ENCODE results near the gene TBATA. TPM values are rescaled to one million over a fixed set of nuclear protein-coding genes. Genes with fewer than 3 reads are reported as not detected.

TBATA gene
- polyA plus RNA-seq, 1 of the 3 experiments (the other 2 are of a cell fraction) = not detected

GRCh38 chr10:70812814-70813213 lies 27.6 kb upstream of the TBATA start:
- DNase-seq = no peak
- peaks cover 4 to 5% of the 10 kb centered on the region in 2 experiments for H3K36me3 ChIP-seq (replicated peaks in 1 of 2; ENCODE audit: control insufficient read depth in 1 of 2, insufficient read depth in 2 of 2, low read length in 1 of 2)
- ChIA-PET CTCF (interaction anchor here (1.1 to 5.7 kb wide), 4 partner anchors 53 to 263 kb away, joined by 3 to 84 read pairs (median 12); no protein-coding TSS in a partner anchor), POLR2A (no interaction called here)
- H3K9me3 ChIP-seq = no peaks in the 10 kb centered on the region
- no peak overlapping the region for H3K27ac ChIP-seq (ENCODE audit: low read depth in 2 of 2, low read length in 1 of 2)
- H3K27me3 ChIP-seq (ENCODE audit: insufficient read depth) = no peaks in the 10 kb centered on the region
- H3K9ac ChIP-seq = no peak overlapping the region
- WGBS (ENCODE audit: low lambda C conversion rate) = 80% methylated on average over 4 of the region's 4 CpGs
- peaks cover 10% of the 10 kb centered on the region for H3F3A ChIP-seq (replicated peaks; ENCODE audit: insufficient read depth)
- H3K4me2 ChIP-seq = no peak overlapping the region
- TF ChIP-seq TEAD4 (IDR thresholded peaks at IDR 0.05; ENCODE audit: borderline replicate concordance, insufficient read depth) = no peak
- no peak for TF ChIP-seq TAF1 (IDR thresholded peaks at IDR 0.05; ENCODE audit: borderline replicate concordance, low read depth, low read length)
- no peak for TF ChIP-seq GABPA (IDR thresholded peaks at IDR 0.05; ENCODE audit: low read depth)
- TF ChIP-seq EZH2phosphoT487 (IDR thresholded peaks at IDR 0.05; ENCODE audit: borderline replicate concordance, low read depth) = no peak
- TF ChIP-seq YY1 (IDR thresholded peaks at IDR 0.05; ENCODE audit: low read depth) = no peak
- no peak for TF ChIP-seq RFX5 (IDR thresholded peaks at IDR 0.05; ENCODE audit: low read length)
- TF ChIP-seq RAD21 (IDR thresholded peaks at IDR 0.05; ENCODE audit: low read length) = no peak
- no peak for TF ChIP-seq CHD2 (IDR thresholded peaks at IDR 0.05; ENCODE audit: low read length, partially characterized antibody)
- TF ChIP-seq FOXJ3 (CRISPR knock-in tag; IDR thresholded peaks at IDR 0.05) = no peak
- no peak for TF ChIP-seq SMC3 (IDR thresholded peaks at IDR 0.05; ENCODE audit: low read depth, low read length)
- no peak for TF ChIP-seq USF1 (IDR thresholded peaks at IDR 0.05; ENCODE audit: borderline replicate concordance, low read depth)
- TF ChIP-seq RCOR1 (IDR thresholded peaks at IDR 0.05; ENCODE audit: low read length) = no peak
- no peak for TF ChIP-seq FOXM1 (IDR thresholded peaks at IDR 0.05; ENCODE audit: low read depth)
- TF ChIP-seq, protein P1, sequence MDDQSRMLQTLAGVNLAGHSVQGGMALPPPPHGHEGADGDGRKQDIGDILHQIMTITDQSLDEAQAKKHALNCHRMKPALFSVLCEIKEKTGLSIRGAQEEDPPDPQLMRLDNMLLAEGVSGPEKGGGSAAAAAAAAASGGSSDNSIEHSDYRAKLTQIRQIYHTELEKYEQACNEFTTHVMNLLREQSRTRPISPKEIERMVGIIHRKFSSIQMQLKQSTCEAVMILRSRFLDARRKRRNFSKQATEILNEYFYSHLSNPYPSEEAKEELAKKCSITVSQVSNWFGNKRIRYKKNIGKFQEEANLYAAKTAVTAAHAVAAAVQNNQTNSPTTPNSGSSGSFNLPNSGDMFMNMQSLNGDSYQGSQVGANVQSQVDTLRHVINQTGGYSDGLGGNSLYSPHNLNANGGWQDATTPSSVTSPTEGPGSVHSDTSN (IDR thresholded peaks at IDR 0.05) = no peak
- no peak for TF ChIP-seq USF2 (IDR thresholded peaks at IDR 0.05; ENCODE audit: borderline replicate concordance, low read depth, low read length)
- no peak for TF ChIP-seq NRF1 (IDR thresholded peaks at IDR 0.05; ENCODE audit: low read depth, low read length)
- TF ChIP-seq FOSL2 (IDR thresholded peaks at IDR 0.05; ENCODE audit: borderline replicate concordance, low read depth) = no peak
- TF ChIP-seq NFIC (IDR thresholded peaks at IDR 0.05; ENCODE audit: borderline replicate concordance) = no peak
- H3K4me1 ChIP-seq (ENCODE audit: control insufficient read depth in 1 of 2, insufficient read depth in 2 of 2, low read depth in 1 of 2, low read length in 1 of 2) = peaks cover 5 to 11% of the 10 kb centered on the region in 2 experiments; a peak in 3 of 4 replicates
- H3K79me2 ChIP-seq (ENCODE audit: insufficient read depth) = peaks cover 12% of the 10 kb centered on the region
- H3K4me3 ChIP-seq (ENCODE audit: low read depth in 2 of 2, low read length in 1 of 2) = no peak overlapping the region
- no peak overlapping the region for H2AFZ ChIP-seq (ENCODE audit: low read depth)
- H4K20me1 ChIP-seq (ENCODE audit: insufficient read depth) = no peaks in the 10 kb centered on the region
- H3K9me2 ChIP-seq = no peaks in the 10 kb centered on the region
